SW 1271 (cell line): ENCODE measurements around the gene STAB1.

ENCODE experiments used
- DNase-seq, 2 experiments: peaks; one replicate each; lab custom pipeline; 2025; lab: John Stamatoyannopoulos, UW

STAB1 gene

DNA sequence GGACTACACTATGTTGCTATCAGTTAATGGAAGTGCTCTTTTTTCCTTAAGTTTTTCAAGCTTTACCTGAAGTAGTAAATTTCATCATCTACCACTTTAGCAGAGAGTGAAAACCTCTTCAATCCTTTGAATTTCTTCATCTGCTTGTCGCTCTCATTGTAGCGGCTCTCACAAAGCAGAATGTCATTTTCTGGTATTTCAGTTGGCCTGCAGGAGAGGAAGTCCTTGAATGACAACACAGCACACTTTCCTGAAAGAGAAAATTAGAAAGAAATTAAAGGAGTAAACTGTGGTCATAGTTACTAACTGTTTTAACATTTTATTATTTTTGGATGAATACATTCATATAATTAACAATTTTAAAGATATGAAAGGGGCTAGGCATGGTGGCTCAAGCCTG is 68.8 kb downstream of the STAB1 start:
- no peak for DNase-seq

DNA sequence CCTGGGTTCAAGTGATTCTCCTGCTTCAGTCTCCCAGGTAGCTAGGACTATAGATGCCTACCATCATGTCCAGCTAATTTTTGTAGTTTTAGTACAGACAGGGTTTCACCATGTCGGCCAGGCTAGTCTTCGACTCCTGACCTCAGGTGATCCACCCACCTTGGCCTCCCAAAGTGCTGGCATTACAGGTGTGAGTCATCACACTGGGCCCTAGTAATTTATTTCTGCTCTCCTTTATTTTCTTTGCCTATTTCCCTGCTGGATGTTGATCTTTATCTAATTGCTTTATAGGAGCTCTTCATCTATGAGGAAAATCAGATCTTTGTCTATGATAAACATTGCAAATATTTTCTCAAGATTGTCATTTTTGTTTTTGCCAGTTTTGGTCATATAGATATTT is 72.9 kb downstream of the STAB1 start:
- no peak for DNase-seq

DNA sequence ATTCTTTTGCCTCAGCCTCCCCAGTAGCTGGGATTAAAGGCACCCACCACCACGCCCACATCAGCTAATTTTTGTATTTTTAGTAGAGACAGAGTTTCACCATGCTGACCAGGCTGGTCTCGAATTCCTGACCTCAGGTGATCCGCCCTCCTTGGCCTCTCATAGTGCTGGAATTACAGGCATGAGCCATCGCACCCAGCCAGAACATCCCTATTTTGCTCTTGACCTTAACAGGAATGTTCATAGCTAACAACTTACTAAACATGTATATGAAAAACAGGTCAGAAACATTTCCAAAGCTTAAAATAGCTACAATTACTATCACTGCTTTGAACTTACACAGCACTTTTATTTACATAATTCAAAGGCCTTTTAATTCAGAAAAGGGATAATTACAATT is 74.9 kb downstream of the STAB1 start:
- no peak for DNase-seq

DNA sequence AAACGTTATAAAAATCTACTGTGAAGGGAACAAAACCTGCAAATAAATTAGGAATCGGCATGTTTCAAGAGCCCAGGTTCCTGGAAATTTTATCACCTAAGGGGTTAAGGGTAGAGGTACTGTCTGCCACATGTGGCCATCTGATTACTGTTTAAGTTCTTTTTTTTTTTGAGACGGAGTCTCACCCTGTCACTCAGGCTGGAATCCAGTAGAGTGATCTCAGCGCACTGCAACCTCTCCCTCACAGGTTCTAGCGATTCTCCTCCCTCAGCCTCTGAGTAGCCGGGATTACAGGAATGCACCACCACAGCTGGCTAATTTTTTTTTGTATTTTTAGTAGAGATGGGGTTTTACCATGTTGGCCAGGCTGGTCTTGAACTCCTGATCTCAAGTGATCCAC is 77.1 kb downstream of the STAB1 start:
- no peak for DNase-seq
